Mucosa of gallbladder (tissue), 1 donor: ENCODE measurements around the gene ACAD10. TPM values are rescaled to one million over a fixed set of nuclear protein-coding genes. Genes with fewer than 3 reads are reported as not detected.

ENCODE experiments used
- total RNA-seq: library from RNA; stranded (reverse); gene quantifications from one replicate; pipeline ENCODE4 v1.2.1, GENCODE V29; 2021
- donor health status: DM: no; HTN: no; CAD: no.

Gene ACAD10
- total RNA-seq, 1 donor from 2014 or later: 34.2 TPM

Other genes with a start within 250 kb of the ACAD10 start
- 63.9 TPM for gene ATXN2, start 86.7 kb upstream of the ACAD10 start, total RNA-seq
- gene BRAP, start 97 bp upstream of the ACAD10 start, total RNA-seq: 18.4 TPM
- gene ALDH2, start 80.9 kb downstream of the ACAD10 start, total RNA-seq: 259 TPM
- gene MAPKAPK5, start 156.2 kb downstream of the ACAD10 start, total RNA-seq: 35.8 TPM